ENCODE results near the gene FAM174C.
"Not testable (repeated sequence)": the region's sequence is repeated elsewhere in the genome, so short reads cannot be mapped to it uniquely, and the experiment has no call there.

The FAM174C gene

DNA sequence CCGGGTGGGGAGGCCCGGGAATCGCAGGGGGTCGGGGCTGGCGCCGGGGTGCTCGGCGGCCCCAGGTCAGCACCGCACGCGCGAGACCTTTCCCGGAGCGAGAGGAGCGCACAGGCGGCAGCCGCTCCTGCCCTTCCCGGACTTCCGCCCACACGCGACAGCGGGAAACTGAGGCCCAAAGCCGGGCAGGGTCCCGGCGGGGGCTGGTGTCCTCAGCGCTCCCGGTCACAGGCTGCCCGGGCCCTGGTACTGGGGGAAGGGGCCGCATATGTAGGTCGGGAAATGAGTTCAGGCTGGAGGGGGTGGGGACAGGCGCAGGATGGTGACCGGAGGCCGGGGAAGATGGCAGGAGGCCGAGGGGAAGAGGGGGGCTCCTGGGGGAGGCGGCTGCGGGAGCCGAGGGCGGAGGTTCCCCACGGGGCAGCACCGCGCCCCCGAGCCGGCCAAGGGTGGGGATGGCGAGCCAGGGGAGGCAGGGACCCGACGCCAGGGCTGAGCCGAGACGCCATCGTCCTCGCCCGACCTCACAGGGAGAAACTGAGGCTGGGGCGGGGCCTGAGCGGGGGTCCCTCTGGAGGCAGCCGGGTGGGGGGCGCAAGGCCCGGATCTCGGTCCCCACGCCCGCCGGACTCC, 38.2 kb upstream of the FAM174C start:
- no peak for DNase-seq
- no peak for ATAC-seq

DNA sequence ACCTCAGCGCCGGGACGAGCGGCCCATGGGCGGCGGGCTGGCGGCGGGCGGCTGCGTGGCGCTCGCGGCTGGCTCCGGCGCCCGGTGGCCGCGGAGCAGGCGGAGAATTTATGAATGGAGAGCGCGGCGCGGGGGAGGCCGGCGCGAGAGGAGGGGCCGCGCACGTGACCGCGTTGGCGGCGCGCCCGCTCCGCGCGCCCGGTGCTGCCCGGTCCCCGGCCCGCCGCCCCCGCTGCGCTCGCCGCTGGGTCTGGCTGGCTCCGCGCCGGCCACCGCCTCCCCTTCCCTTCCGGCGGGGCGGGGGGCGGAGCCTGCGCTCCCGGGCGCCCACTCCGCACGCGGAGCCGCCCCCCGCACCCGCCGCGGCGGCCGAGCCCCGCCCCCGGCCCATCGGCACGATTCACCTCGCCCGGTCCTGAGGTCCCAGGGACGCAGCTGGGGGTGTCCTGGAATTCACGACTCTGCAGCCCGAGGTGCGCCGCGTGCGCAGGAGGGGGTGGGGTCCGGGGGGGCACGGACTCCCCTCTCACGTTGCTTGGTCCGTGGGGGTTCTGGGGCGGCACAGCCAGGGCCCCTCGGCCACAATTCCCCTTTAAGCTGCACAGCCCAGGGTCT, 37.5 kb upstream of the FAM174C start, which contains the start of gene CBARP:
Gene CBARP (minus strand): TSS at position 252 of the 615 bp plus-strand sequence. CDS start 1,905 bp downstream, outside the sequence.
- DNase-seq (peak; percentile 46), ATAC-seq (no peak)

DNA sequence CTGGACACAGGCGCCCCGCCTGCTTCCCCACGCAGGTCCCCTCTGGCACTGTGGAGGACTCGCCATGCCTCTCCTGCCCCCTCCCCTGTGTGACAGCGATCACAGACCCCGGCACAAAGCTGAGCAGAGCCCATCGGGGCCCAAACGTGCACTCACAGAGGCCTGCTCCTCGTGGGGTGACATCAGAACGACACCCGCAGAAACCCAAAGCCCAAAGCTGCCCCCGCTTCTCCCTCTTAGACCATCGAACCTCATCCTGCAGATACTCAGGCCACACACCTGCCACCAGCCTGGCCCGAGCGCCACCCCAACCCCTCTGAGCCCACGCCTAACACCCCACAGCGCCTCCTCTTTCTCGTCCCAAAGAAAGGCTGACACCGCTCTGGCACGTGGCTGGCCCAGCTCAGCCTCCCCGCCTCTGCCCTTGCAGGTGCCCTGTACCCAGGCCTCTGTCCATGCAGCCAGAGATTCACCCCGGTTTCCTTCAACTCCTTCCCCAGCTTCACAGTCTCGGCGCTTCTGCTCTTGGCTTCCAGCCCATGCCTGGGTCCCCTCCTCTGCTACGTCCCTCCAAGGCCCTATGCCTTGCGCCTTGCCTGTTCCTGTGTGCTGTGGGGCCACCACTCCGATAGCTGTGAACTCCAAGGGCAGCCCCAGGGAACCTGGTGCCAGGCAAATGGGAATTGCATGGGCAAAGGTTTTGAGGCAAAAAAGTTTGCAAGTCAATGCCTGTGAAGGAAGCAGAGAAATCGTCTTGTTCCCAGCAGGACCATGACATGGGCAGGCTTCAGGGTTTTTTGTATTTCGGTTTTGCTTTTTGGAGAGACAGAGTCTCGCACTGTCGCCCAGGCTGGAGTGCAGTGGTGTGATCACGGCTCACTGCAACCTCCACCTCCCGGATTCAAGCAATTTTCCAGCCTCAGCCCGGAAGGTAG, 36.7 kb upstream of the FAM174C start:
- DNase-seq, result no peak
- no peak for ATAC-seq

DNA sequence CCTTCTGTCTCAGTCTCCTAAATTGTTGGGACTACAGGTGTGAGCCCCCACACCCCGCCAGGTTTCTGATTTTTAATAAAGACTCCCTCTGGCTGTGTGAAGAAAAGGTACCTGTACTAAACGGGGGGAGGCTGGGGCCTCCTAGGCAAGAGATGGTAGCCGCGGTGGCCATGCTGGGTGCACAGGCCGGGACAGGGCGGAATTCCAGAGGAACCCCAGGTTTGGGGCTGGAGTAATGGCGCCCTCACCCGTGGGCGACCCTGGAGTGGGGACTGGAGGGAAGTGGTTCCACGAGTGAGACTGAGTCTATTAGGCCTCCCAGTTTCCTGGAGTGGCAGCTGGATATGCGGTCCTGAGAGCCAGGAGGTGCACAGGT, 35.9 kb upstream of the FAM174C start:
- ATAC-seq (no peak), DNase-seq (no peak)

DNA sequence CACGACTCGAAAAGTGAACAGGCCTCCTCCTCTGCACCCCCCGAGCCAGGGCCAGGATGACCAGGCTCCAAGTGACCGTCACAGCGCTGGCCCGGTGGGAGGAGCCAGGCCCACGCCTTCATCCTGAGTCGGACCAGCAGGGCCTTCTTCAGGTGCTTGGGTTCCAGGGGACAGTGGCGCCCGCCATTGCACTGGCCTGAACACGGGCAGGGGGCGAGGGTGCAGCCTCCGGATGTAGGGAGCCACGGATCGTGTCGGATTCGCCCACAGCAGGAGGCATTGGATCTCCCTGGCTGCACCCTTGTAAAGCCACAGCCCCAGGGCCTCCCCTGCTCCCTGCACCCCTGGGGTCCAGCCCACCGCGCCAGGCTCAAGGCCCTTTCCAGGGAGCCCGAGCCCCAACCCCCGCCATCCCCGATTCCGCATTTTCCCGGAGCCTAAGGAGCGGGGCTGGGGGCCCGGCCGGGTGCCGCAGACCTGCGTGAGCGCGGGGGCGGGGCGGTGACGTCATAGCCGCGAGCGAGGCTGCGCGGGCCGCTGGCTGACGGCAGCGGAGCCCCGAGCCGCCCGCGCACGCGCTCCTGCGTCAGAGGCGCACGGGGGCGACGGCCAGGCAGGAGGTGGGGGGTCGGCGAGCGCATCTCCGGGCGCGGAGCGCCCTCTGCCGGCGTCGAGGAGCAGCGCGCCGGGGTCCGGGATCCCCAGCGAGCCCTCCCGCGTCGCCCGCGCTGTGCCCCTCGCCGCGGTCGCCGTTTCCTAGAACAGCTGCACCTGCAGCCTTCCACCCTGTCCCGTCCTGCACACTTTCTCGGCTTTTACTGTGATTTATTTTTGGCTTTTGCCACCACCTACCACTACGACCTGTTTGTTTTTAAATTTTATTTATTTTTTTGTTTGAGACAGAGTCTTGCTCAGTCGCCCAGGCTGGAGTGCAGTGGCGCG, 35.3 kb upstream of the FAM174C start:
- peak; percentile 97 for DNase-seq
- ATAC-seq, result peak; percentile 51

DNA sequence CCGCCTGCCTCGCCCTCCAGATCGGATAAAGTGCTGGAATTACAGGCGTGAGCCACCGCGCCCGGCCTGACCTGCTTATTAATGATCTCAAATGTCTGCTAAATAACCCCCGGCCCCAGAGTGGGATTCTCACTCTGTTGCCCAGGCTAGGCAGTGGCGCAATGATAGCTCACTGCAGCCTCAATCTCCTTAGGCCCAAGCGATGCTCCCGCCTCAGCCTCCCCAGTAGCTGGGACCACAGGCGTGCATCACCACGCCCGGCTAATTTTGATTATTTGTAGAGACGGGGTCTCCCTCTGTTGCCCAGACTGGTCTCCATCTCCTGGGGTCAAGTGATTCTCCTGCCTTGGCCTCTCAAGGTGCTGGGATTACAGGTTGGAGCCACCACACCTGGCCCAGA, 34.4 kb upstream of the FAM174C start:
- DNase-seq (no peak), ATAC-seq (no peak)

DNA sequence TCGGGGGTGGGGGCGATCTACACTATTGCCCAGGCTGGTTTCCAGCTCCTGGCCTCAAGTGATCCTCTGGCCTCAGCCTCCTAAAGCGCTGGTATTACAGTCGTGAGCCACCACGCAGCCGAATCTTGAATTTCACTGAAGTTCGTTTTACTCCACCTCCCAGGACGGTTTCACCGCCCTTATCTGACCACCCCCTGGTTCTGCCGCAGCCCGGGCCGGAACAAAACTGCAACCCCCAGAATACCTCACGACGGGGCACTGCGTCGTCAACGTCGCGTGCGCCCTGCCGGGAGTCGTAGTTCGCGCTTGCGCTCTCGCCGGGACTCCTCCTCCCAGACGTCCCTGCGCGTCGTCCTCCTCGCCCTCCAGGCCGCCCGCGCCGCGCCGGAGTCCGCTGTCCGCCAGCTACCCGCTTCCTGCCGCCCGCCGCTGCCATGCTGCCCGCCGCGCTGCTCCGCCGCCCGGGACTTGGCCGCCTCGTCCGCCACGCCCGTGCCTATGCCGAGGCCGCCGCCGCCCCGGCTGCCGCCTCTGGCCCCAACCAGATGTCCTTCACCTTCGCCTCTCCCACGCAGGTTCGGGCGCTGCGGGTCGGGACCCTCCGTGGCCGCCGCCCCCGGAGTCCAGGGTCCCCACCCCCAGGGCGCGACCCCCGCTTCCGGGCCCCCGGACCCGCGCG, 33.8 kb upstream of the FAM174C start, which contains the start of gene ATP5F1D:
Gene ATP5F1D (plus strand): TSS at position 335 of the 679 bp plus-strand sequence. CDS start 100 bp downstream, at position 435.
- peak; percentile 76 for ATAC-seq
- DNase-seq, result peak; percentile 95

DNA sequence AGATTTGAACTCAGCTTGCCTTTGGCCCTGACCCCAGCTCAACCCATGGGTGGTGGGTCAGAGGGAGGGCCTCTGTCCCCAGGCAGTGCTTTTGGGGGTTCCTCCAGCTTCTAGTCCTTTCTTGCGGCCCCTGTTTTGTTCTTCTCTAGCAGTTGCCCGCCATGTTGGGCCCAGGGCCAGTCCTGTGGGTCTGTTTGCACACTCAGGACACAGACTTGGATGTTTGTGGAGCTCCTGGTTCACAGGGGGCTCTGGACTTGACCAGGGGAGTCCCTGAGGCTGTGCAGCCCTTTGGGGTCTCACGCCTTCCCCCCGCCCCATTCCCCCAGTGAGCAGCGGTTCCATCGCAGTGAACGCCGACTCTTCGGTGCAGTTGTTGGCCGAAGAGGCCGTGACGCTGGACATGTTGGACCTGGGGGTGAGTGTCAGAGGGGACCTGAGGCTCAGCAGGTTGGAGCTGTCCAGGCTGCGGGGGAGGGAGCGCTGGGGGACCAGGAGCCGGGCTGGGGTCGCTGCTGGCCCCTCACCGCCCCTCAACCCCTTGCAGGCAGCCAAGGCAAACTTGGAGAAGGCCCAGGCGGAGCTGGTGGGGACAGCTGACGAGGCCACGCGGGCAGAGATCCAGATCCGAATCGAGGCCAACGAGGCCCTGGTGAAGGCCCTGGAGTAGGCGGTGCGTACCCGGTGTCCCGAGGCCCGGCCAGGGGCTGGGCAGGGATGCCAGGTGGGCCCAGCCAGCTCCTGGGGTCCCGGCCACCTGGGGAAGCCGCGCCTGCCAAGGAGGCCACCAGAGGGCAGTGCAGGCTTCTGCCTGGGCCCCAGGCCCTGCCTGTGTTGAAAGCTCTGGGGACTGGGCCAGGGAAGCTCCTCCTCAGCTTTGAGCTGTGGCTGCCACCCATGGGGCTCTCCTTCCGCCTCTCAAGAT, 31.3 kb upstream of the FAM174C start:
- ATAC-seq, result peak; percentile 31

DNA sequence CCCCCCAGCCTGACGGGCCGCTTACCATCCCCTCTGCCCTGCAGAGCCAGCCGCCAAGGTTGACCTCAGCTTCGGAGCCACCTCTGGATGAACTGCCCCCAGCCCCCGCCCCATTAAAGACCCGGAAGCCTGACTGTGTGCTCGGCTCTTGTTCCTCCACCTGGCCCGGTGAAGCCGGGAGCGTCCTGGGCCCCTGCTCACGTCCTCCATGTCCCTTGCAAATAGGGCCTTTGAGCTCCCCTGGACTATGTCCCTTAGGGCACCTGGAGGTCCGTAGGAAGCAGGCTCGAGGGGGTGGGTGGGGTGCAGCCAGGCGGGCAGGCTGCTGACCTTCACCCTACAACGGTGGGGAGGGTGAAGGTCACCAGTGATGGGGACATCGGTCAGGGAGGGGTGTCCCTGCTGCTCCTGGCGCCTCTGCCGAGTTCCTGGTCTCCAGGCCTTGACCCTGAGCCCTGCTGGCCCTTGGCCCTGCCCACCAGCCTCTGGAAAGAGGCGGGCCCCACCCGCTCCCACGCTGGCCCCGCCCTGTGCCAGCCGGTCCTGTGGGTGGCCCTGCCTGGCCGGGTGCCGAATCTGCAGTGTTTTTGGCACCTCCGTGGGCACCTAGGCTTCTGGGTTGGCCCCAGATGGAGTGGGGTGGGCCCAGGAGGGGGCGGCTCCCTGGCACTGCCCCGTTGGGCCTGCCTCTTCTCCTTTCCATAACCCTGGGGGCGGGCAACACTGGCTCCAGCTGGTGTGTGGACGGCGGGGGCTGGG, 30.5 kb upstream of the FAM174C start:
- no peak for ATAC-seq
- peak; percentile 39 for DNase-seq

More for the DNA sequence above, 31.3 kb upstream of the FAM174C start:
- peak; percentile 93 for DNase-seq

DNA sequence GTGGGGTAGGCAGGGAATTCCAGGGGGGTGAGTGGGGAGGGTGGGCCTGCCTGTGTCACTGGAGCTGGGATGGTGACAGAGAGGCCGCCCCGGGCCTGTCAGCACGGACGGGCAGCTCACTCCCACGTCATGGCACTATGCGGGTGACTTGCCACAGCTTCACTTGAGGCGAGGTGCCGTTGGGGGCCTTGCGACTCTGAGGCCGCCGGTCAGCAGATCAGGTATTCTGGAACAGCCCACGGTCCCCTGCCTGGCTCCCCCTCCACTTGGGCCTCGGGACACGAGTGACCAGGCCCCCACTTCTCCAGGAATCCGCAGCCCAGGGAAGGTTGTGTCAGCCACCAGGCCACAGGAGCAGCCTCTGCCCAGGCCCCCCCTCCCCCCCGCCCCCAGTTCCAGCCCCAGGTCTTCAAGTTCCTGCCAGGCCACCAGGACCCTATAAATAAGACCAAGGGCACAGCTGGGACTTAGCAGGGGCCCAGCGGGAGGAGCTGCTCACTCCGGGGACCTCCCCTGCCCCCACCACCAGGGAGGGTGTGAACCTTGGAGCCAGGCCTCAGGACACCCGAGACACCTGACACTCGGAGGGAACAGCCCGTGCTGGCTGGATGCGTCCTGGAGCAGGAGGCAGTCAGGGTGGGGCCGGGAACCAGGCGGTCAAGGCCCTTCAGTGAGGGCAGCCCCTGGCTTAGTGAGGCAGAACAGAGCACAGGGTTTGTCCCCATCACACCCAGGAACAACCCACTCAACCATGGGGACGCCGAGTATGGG, 29.7 kb upstream of the FAM174C start:
- no peak for ATAC-seq
- no peak for DNase-seq

DNA sequence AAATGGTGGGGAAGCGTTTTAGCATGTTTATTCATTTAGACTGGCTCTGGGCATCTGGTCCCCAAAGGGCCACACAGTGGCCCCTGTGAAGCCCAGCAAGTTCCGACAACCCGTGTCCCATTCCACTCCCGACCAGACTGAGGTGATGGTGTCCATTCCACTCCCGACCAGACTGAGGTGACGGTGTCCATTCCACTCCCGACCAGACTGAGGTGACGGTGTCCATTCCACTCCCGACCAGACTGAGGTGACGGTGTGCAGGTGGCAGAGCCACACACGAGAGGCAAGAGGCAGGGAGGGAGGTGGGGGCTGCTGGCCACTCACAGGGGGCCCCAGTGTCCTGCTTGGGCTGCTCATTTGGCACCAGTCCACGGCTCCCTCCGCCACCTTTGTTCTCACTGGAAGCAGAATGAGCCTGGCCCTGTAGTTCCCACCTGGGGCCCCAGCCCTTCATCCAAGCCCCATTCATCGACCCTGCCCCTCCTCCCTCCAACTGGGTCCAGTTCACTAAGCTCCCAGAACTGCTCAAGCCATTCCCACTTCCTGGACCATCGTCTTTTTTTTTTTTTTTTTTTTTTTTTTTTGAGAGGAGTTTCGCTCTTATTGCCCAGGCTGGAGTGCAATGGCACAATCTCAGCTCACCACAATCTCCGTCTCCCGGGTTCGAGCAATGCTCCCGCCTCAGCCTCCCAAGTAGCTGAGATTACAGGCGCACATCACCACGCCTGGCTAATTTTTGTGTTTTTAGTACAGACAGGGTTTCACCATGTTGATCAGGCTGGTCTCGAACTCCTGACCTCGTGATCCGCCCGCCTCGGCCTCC, 28.9 kb upstream of the FAM174C start:
- ATAC-seq, result not testable (repeated sequence)

DNA sequence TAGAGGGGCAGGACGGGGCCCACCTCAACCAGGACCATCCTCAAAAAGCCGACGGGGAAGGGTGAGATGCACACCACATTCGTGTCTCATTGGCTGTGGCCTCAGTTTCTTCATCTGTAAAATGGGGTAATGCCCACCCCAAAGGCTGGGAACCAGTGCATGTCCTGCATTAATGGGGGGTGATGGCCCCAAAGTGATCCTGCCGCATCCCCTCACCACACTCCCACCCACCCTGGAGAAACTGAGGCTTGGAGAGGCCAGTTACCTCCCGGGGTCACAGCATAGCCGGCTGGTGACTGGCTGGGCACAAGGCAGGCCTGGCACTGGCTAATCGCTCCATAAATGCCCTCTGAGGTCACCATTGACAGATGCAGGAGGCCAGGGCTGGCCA, 27.6 kb upstream of the FAM174C start:
- DNase-seq, result no peak
- no peak for ATAC-seq

More for the DNA sequence above, 28.9 kb upstream of the FAM174C start:
- DNase-seq, result not testable (repeated sequence)

DNA sequence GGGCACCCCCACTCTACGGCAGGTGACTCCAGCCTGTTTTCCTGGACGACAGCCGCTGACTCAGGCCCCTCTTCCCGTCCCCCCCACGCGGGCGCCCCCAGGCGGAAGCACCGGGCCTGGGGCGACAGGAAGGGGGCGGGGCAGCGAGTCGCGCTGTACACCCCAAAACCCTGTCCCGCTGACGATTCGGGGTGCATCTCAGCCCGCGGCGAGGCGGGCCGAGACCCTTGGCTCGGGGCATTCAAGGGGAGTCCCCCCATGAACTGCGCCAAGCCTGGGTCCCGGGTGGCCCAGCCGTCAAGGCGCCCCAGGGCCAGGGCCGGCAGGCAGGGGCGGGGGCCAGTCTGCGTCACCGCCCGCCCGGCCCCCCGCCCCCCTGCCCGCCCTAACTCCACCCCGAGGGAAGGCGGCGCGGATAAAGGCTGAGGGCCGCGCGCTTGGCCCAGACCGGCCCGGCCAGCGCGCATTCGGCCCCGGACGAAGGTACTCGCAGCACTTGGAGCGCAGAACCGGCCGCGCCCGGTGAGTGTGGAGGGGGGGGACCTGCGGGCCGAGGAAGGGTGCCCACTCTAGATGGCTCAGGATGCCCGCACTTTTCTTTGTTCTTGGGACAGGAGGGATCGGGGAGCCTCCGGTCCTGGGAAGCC, 27.1 kb upstream of the FAM174C start, which contains the start of gene MIDN:
Gene MIDN (plus strand): TSS at position 445 of the 647 bp plus-strand sequence. CDS start 1,714 bp downstream, outside the sequence.
- DNase-seq (peak; percentile 81), ATAC-seq (peak; percentile 5)

DNA sequence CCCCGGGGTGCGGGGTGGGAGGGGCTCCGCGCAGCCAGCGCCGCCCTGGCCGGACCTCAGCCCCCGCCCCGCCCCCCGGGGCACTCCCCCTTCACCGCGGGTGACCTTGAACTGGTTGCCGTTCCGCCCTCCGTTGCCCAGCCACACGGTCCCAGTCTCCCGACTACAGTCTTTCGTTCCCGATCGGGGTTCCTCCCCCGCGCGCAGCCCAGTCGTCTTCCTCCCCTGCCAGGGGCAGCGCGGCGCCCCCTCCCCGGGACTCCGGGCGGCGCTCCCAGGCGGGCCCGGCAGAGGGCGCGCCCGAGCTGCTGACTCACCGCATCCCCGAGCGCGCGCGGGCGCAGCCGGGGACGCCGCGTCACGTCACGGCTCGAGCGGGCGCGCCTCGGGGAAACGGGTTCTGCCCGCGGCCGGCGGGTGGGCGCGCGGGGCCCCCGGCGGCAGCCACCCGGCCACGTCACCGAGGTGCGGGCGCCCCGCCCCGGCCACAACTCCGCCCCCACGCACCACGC, 26.5 kb upstream of the FAM174C start:
- DNase-seq, result peak; percentile 88
- ATAC-seq, result peak; percentile 7

DNA sequence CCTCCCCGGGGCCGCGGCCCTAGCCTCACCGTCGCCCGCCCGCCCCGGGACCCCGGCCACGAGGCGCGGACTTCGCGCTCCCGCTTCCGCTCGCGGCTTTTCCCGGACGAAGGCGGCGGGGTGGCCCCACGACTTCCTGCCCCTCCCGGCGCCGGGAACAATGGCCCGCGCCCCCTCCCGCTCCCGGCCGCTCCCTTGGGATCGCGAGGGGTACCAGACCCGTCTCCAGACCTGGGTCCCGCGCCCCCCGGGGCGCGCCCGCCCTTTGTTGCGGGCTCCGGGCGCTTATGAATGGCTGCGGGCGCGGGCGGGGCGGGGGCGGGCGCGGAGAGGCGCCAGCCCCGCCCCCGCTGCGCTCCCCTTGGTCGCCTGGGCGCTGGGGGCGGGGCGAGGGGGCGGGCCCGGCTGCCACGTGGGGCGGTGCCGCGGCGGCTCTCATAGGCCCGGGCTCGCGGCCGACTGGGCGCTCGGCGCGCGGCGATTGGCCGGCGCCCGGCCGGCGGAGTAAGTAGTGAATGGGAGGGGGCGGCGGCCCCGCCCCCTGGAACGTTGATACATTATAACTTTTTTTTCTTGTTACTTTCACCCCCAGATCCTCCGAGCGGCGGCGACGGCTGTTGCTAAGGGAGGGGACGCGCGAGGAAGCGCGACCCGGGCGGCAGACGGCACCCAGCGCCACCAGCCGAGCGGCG, 25.9 kb upstream of the FAM174C start:
- peak; percentile 51 for ATAC-seq

DNA sequence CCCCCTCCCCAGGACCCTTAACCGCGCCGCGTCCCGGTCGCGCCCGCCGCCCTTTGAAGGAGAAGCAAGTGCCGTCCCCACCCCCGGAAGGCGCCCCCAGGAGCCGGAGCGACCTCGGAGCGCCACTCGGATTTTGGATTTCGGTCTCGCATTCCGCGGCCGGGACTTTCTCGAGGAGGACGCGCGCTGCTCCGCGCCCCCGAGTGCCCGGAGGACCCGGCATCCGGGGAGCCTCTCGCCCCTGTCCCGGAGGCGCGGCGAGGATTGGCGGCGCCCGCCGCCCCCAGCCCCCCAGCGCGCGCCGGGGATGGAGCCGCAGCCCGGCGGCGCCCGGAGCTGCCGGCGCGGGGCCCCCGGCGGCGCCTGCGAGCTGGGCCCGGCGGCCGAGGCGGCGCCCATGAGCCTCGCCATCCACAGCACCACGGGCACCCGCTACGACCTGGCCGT, 25.3 kb upstream of the FAM174C start:
- DNase-seq (no peak), ATAC-seq (no peak)

More for the DNA sequence above, 25.9 kb upstream of the FAM174C start:
- peak; percentile 96 for DNase-seq
